HG03045 (cell line): ENCODE measurements around the gene SEMA4D.

Experiments
- ATAC-seq: cut with Tn5 transposase; IDR thresholded peaks from one replicate; pipeline ENCODE4 v1.9.1; 2021; ENCODE audit warnings: mild to moderate bottlenecking, moderate library complexity; ENCODE audit not compliant: unreplicated experiment

SEMA4D gene

DNA sequence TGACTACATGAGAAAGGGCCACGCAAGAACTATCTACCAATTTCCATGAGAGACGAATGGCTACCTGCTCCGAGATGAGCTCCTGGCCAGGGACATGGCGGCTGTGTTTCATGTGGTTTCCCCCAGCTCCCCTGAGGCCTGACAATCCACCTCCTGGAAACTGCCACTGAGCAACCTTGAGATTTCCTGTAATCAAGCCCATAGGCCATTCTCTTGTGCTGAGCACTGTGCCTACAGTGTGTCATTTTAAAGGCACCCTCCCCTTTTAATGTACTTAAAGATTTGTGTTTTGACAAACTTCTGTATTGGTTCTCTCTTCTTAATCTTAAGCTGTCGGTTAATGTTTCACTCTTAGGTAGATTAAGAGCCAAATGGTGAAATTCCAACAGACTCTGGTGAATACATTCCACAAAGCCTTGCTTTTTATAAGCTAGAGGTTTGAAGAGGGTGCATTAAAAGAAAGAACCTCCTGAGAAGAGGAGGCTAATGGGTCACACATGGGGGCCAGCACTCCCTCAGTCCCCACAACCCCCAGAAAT, 107.3 kb downstream of the SEMA4D start:
- no peak for ATAC-seq

DNA sequence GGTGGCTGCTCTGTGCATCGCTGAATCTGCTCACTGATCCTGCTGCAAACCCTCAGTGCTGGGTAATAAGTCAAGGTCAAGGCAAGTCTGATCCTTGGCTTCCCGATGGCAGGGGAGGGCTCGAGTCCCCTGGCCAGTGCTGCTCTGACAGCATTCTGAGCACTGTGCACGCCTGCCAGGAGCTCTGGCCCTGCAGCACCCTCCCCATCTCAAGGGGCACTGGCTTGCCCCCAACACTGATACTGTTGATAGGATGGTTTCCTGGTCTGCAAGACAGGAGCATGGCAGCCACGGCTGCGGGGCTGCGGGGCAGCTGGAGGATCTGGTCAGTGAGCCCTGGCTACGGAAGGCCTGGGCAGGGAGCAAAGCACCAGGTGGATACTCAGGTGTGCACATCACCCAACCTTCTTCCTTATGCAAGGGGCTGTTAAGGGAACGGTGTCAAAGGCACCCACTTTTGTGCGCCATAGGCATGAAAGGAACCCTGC, 107.8 kb downstream of the SEMA4D start:
- no peak for ATAC-seq

DNA sequence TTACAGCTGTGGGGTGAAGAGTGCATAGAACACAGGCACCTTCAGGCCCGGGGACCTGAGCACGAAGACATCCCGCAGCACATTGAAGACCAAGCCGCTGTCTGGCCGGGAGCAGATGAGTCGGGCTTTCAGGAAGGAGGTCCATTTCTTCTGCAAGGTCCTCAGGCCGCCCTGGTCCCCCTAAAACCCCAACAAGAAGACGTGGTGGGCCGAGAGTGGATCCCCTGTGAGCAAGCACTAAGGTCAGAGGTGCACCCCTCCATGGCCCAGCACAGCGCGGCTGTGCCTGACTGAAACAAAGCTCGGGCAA, 109.1 kb downstream of the SEMA4D start:
- ATAC-seq = no peak

DNA sequence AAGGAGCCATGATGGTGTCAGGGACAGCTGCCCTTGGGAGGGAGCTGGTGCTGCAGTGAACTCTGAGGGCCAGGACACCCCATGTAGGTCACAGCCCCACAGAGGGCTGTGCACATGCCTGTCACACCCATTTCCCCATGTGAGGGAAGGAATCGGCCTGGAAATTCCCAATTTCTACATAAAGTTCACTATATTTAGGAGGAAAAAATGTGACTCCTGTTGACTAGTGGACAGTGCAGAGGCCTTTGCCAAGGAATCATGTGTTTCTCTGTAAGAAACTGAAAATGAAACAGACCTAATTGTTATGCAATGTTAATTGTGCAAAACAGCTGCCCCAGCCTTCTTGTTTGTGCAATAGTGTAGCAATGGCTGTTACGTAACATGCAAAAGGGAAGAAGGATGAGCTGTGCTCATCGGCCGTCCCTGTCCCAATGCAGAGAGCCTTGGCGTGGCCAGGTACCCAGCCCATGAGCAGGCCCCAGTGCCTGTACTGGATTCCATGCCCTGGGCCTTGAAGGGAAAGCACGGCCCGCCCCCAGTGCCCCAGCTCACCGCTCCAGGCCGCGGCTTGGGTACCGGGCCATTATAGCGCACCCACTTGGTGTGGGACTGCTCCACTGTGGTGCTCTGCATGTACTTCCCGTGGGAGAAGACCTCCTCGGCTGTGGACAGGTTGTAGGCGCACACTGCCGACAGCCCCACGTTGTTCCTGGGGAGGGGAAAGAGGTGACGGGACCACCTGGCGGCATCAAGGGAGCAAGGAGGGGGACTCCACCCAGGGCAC, 109.6 kb downstream of the SEMA4D start:
- ATAC-seq = no peak

DNA sequence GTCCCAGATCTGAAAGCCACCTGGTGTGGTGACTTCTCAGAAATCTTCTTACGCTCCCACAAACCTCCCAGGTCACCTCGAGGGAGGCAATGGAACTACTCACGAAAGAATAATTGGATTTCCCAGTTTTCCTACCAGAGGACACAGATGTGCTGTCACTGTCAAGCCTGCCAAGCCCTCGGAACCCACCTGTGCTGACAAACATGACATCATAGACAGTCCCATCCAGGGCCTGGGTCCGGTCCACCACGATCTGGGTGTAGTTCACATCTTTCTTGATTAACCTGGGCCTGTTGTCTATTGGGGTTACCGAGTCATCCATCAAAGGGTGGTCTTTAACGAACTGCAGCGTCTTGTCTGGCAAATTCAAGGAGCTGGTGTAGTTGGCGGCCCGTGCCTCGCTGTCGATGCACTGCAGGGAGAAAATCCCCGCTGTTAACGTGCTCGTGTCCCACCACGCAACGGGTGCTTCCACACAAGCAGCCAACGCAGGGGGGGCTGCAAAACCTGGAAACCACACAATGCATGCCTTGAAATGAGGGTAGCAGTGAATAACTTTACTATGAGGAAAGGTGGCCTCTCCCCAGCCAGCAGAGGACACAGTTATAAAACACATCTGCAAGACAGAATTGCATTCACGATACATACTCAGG, 110.6 kb downstream of the SEMA4D start:
- no peak for ATAC-seq

DNA sequence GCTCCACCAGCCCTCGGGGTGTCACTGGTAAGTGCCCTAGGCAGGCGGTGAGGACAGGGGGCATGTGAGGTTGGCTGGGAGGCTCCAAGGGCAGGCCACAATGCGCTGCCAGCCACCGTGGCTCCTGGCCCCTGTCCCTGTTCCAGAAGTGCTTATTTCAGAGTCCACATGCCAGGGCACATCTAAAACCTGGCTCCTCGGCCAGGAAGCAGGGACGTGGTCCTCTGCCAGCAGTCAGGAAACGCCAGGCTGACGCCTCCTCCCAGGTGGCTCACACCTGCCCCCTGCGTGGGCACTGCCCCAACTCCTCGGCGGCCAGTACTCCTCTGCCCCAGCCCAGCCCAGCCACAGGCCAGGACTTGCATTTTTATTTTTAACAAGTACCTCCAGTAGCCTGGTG, 111.1 kb downstream of the SEMA4D start:
- ATAC-seq = no peak

DNA sequence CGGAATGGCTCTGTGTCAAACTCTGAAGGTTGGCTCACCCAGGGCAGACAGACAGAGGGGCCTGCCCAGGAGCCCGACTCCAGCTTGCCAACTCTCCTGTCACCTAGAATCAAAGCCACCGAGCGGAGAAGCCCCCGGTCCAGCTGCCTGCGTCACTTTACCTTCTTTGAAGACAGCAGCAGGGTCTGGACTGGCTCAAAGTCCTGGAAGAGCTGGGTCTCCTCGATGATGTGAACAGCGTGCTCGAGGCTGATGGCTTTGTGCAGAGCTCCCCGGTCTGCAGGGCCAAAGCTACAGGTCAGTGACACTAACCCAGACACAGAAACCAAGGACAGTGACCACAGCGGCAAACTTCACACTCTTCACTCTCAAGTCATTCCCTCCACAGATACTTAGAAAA, 111.7 kb downstream of the SEMA4D start:
- no peak for ATAC-seq

DNA sequence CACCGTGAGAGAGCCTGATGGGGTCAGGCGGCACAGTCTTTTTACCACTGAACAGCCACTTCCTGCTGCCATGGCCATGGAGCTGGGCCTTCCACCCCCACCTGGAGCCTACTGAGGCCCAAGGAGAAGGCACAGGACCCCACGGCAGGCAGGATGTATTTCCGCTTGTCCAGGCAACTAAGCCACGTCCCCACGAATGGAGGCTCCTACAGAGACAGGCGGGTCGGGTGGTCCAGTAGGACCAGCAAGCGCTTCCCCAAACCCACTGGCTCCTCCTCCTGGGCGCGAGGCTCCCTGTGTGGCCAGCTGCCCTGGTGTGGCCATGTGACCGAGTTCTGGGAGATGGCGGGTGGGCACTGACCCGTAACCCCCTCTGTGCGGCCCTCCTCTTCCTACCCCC, 113.1 kb downstream of the SEMA4D start:
- ATAC-seq = no peak

DNA sequence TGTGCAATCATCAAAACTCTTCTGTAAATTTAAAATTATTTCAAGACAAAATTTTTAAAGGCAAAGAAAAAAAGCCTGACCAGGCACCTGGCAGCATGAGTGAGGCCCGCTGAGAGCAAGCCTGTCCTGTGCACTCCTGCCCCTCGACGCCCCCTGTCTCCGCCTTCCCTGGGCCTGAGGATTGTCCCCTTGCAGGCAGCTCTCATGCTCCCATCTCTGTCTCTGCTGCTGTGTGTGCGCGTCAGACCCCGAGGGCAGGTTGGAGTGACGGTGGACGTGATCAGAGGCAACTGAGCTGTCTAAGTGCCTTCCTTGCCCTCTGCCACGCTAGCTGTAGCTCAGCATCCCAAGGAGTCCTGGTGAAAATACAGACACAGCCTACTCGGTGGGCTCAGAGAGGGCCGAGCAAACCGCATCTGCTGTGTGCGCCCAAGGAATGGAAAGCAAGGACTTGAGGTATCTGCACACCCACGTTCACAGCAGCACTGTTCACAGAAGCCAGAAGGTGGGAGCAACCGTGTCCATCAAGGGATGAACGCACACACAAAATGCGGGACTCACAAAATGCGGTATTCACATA, 114.1 kb downstream of the SEMA4D start:
- no peak for ATAC-seq

DNA sequence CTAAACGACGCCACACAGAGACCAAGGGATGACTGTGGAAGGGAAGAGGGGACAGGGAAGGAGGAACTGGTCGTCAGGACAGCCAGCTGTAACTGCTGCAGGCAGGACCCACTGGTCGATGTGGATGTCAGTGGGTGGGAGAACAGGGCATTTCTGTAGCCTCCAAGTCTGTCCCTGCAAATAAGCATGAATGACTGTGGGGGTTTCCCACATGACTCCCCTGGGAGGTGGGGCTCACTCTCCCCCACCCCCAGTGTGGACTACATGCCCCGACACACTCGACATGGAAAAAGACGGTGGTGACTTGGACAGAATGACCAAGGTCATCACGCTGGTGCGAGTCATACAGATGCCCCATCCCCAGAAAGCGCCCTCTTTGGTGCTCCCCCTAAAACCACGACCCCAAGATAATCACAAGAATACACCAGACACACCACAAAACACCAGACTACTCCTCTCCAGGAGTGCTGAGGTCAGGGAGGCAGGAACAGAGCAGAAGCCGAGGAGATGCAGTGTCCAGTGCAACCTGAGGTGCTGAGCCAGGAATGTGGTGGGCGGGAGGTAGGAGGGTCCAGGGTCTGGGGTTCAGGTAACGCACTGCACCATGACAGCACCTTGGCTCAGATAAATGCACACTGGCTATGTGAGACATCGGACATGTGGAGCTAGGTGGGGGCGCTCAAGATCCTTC, 114.7 kb downstream of the SEMA4D start:
- ATAC-seq = no peak

DNA sequence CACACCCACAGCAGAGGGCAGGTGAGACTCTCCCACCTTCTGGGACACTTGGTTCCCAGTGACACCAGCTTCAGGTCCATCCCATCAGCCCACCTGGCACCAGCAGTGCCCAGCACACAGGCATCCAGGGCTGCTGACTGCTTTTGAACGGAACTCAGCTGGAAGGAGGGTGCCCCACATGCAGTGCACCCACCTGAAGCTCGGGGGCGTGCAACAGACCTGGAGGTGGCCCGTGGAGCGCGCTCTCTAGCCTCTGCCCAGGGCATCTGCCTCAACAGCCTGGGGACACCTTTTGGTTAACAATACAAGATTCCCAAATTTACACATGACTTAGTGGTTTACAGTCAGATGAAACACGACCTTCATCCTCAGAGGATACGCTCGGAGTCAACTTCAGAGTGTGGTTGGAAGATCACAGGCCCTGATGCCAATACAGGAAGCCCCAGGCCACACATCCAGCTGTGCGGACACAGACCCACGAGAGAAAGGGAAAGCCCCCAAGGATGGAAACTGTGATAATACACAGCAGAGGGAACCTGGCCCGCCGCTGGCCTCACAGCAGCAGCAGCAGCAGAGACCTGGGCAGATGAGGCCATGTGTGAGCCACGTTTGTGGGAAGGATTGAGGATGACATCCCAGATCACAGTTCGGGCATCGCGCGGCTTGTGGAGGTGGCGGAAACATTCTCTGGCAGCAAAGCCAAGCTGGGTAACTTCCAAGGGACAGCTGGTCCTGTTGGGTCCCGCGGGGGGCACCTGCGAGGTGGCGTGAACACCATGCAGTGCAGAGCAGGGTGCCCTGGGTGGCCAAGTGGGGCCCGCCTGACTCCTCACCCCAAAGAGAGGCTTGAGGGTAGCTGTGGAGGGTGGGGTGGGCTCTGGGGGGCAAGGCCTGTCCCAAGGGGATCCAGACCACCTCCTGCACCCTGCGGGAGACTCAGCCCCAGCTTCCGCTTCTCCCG, 115.6 kb downstream of the SEMA4D start:
- ATAC-seq = no peak

DNA sequence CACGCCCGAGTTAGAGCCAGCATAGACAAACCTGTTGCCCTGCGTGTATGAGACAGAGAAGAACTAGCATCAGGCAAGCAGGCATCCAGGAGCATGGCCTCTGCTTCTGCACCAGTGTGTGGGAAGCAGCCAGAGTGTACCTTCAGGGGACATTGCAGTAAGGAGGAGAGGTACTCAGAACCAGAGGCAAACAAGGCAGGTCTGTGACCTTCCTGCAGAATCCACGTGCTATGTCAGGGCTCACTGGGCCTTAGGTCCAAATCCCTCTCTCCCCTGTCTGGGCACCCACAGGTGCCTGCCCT, 116.7 kb downstream of the SEMA4D start:
- ATAC-seq = no peak

DNA sequence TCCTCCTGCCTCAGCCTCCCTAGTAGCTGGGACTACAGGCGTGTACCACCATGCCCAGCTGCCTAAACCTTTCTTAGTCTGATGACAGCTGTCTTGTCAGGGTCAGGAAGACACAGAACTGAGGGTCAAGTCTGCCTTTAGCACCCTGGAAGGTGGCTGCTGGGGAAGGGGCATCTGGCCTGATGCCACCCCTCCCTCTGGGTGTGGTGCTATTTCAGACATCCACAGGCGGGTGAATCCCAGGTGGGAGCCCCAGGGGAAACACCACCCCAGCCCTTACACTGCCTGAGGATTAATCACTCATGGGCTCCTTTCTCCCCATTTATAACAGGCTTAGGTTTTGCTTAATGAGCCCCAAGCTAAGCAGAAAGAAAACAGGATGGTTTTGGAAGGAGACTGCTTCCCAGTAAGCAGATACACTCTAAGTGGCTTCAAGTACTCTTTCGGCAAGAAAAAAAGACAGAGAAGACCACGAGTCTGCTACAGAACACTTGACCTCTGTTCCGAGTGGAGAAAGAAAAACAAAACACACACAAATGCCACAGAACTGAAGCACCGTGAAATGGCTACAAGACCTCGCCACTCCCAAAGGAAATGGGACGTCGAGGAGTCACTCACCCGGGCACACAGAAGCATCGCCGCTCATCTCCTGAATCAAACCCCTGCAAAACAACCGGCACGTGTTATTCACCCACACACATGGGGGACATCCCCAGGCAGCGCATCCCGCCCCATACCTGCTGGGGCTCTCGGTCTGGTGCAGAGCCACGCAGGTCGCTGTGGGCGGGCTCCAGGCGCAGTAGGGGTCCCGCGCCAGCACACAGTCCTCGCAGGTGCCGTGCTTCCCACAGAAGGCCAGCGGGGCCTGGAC, 117.2 kb downstream of the SEMA4D start:
- ATAC-seq = no peak

DNA sequence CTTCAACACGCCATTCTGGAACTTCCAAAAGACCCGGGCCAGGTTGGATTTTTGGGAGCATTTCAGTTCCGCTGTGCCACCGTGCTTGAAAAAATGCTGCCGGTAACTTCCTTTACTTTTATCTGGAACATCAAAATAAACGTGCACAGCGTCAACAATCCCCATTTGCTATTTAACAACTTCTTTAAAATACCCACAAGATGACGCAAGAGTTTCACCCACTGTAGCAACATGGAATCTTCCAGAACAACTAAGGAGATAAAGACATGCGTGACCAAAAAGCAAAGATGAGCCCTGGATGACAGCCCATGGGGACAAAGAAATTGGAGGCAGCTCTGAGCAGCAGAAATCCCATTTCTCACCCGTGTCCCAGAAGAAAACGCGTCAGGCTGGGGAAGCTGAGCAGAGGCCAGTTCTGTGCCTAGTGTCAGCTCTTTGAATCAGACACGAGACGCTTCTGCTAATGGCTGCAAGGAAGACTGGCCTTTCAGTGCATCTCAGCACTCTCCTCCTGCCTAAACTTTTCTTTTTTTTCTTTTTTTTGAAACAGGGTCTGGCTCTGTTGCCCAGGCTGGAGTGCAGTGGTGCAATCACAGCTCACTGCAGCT, 118.3 kb downstream of the SEMA4D start:
- no peak for ATAC-seq

DNA sequence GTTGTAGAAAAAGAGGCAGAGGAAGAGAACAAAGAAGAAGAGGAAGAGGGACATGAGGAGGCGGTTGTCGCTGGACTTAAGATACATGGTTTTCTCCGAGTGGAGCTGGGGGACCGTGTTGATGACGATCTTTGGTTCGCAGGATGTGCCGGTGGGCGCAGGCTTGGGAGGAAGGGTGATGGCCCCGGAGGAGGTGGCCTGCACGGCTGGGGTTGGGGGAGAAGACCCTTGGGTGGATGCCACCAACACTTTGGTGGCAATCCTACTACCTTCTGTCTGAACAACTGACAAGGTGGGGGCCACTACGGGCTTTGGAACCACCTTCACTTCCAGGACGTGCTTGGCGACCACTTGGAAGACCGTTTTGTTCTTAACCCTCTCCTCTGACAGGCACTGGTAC, 118.9 kb downstream of the SEMA4D start:
- ATAC-seq = no peak

DNA sequence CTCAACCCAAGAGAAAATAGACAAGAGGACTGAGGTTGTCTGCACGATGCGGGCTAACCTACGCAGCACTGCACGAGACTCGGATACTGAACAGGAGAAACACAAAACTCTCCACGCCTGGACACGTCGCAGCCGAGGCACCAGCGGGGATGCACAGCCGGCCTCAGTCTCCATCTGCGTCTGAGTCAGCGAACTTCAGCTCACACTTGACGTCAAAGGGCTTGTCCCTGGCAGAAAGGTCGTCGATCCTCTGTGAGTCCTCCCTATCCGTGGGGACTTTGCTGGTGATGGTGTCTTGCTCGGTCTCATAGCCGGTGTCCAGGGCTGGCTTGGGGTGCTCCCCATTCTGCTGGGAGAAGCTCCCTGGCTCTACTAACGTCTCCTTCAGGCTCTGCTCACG, 119.4 kb downstream of the SEMA4D start:
- no peak for ATAC-seq

DNA sequence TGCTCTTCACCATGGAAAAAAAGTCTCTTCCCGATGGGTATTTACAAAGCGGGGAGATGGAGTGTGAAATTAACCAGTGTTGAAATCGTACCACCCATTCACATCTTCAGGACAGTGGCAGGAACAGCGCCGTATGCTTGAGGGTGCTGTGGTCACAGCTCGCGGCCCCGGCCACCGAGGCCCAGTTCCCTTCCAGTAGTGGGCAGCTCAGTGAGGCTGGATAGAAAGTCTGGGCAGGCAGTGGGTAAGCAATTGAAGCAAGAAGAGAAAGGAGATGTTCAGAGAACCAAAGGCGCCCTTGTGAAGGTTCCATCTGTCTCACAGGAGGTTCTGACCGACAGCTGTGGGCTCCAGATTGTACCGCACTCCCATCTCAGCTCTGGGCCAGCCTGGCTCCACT, 120.5 kb downstream of the SEMA4D start:
- no peak for ATAC-seq

DNA sequence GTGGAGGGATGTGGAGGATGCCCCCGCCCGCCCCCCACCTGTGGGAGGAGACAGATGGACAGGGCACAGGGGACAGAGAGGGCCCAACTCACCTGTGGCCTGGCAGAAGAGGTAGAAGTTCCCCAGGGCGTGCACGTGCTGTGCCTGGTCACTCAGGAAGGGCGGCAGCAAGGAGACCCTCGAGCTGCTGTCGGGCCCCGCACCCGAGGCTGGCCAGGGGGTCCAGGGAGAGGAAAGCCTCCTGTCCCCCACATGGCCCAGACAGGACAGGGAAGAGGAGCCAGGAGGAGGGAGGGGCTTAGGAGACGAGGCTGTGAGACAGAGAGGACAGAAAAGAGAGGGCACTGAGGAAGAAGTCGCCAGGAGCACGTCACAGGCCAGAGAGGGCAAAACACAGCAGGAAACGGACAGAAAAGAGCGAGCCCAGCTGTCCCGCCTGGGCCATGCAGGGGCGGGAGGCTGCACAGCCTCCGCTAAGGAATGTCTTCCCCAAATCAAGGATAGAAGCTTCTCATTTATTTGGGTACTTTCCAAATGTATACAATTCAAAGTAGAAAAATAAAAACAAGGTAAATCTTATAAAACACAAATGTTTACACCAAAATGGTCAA, 121.1 kb downstream of the SEMA4D start:
- no peak for ATAC-seq

DNA sequence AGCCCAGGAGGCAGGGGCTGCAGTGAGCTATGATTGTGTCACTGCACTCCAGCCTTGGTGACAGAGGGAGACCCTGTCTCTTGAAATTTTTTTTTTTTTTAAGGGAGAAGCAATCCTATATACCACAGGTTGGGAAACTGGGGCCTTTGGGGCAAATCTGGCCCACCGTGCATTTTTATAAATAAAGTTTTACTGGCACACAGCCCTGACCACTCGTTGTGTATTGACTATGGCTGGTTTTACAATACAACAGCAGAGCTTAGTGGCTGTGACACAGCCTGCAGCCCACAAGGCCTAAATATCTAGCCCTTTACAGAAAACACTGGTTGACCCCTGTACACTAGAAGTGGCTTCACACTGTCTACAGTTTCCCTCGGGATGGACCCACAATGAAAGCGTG, 121.6 kb downstream of the SEMA4D start:
- ATAC-seq = no peak
